HepG2 (cell line): Measurements from ENCODE around the gene RHBDL3. TPM values are rescaled to one million over a fixed set of nuclear protein-coding genes. Genes with fewer than 3 reads are reported as not detected.

Source experiments
- ARHGAP35 ChIP-seq: sonication (generic); formaldehyde crosslinking; IDR thresholded peaks from 2 replicates; pipeline ENCODE4 v1.9.0; 2022; ENCODE audit warnings: mild to moderate bottlenecking, inconsistent platforms, moderate library complexity, missing genetic modification reagents, borderline replicate concordance
- ATF7 ChIP-seq, 2 experiments: fragments of 450-650 bp in 1 of 2; sonication (generic) in 1 of 2; formaldehyde crosslinking in 1 of 2; IDR thresholded peaks; 2 replicates each; pipeline versions ENCODE4 v1.4.0 to v1.6.1; 2016 to 2020; ENCODE audit warnings: antibody characterized with exemption in 1 of 2, mild to moderate bottlenecking in 1 of 2, missing genetic modification reagents in 1 of 2
- BHLHE40 ChIP-seq: IDR thresholded peaks from 2 replicates; pipeline ENCODE4 v1.6.1; 2011; ENCODE audit warnings: low read length, improper control_type of control experiment
- BRF2 ChIP-seq: sonication (generic); formaldehyde crosslinking; IDR thresholded peaks from 2 replicates; pipeline ENCODE4 v1.8.1; 2022; ENCODE audit warnings: mild to moderate bottlenecking, missing genetic modification reagents
- CBX2 ChIP-seq, 2 experiments: fragments of 200-600 bp in 1 of 2; sonication (generic); formaldehyde crosslinking in 1 of 2; IDR thresholded peaks; 2 replicates each; pipeline versions ENCODE4 v1.7.0 to v1.8.1; 2018 to 2022; ENCODE audit warnings: low read depth in 2 of 2, low read length in 1 of 2, mild to moderate bottlenecking in 1 of 2, missing genetic modification reagents in 1 of 2
- ELF3 ChIP-seq: IDR thresholded peaks from 2 replicates; pipeline ENCODE4 v1.6.1; 2016; ENCODE audit warnings: missing genetic modification reagents, missing compliant biosample characterization
- HNRNPLL ChIP-seq: fragments of 200-400 bp; formaldehyde crosslinking; IDR thresholded peaks from 2 replicates; pipeline ENCODE4 v1.6.1; 2017; ENCODE audit warnings: mild to moderate bottlenecking, low read depth, low read length; ENCODE audit not compliant: poor library complexity, severe bottlenecking
- KDM5B ChIP-seq: sonication (generic); formaldehyde crosslinking; IDR thresholded peaks from 2 replicates; pipeline ENCODE4 v1.4.0; 2020; ENCODE audit warnings: missing genetic modification reagents, mild to moderate bottlenecking, borderline replicate concordance
- MED13 ChIP-seq: sonication (generic); formaldehyde crosslinking; IDR thresholded peaks from 2 replicates; pipeline ENCODE4 v1.5.0; 2020; ENCODE audit warnings: missing genetic modification reagents
- MEIS2 ChIP-seq: sonication (generic); formaldehyde crosslinking; IDR thresholded peaks from 2 replicates; pipeline ENCODE4 v1.9.0; 2021; ENCODE audit warnings: mild to moderate bottlenecking, missing genetic modification reagents
- MYC ChIP-seq: sonication (generic); formaldehyde crosslinking; IDR thresholded peaks from 2 replicates; pipeline ENCODE4 v1.9.0; 2021; ENCODE audit warnings: missing genetic modification reagents, borderline replicate concordance
- NR3C1 ChIP-seq: sonication (generic); formaldehyde crosslinking; IDR thresholded peaks from 2 replicates; pipeline ENCODE4 v1.4.0; 2020; ENCODE audit warnings: missing genetic modification reagents
- ONECUT2 ChIP-seq: sonication (generic); formaldehyde crosslinking; IDR thresholded peaks from 2 replicates; pipeline ENCODE4 v1.4.0; 2020; ENCODE audit warnings: missing genetic modification reagents
- PHF21A ChIP-seq: sonication (generic); formaldehyde crosslinking; IDR thresholded peaks from 2 replicates; pipeline ENCODE4 v1.5.0; 2020; ENCODE audit warnings: mild to moderate bottlenecking, missing genetic modification reagents
- POLR2AphosphoS2 ChIP-seq: IDR thresholded peaks from 2 replicates; pipeline ENCODE4 v1.6.1; 2011; ENCODE audit warnings: low read depth, low read length, improper control_type of control experiment
- REL ChIP-seq: sonication (generic); formaldehyde crosslinking; conservative IDR thresholded peaks from 2 replicates; pipeline ENCODE4 v1.8.0; 2022; ENCODE audit warnings: mild to moderate bottlenecking, missing genetic modification reagents, moderate library complexity
- SP4 ChIP-seq: sonication (generic); formaldehyde crosslinking; IDR thresholded peaks from 2 replicates; pipeline ENCODE4 v1.8.1; 2023; ENCODE audit warnings: mild to moderate bottlenecking, missing genetic modification reagents
- TFDP2 ChIP-seq: sonication (generic); formaldehyde crosslinking; IDR thresholded peaks from 2 replicates; pipeline ENCODE4 v1.4.0; 2020; ENCODE audit warnings: missing genetic modification reagents
- TSC22D2 ChIP-seq: sonication (generic); formaldehyde crosslinking; IDR thresholded peaks from 2 replicates; pipeline ENCODE4 v1.5.1; 2020; ENCODE audit warnings: missing genetic modification reagents, mild to moderate bottlenecking, borderline replicate concordance
- ZNF3 ChIP-seq: IDR thresholded peaks from 2 replicates; pipeline ENCODE4 v1.7.0; 2017; ENCODE audit warnings: inconsistent platforms
- ZNF354B ChIP-seq: sonication (generic); formaldehyde crosslinking; IDR thresholded peaks from 2 replicates; pipeline ENCODE4 v1.8.0; 2022; ENCODE audit warnings: mild to moderate bottlenecking, missing genetic modification reagents
- ZNF512B ChIP-seq: sonication (generic); formaldehyde crosslinking; IDR thresholded peaks from 2 replicates; pipeline ENCODE4 v1.5.1; 2020; ENCODE audit warnings: missing genetic modification reagents, mild to moderate bottlenecking, borderline replicate concordance
- ZNF746 ChIP-seq: sonication (generic); formaldehyde crosslinking; IDR thresholded peaks from 2 replicates; pipeline ENCODE4 v1.8.0; 2022; ENCODE audit warnings: mild to moderate bottlenecking, missing genetic modification reagents
- polyA plus RNA-seq, 8 experiments: library from polyadenylated mRNA; depleted of rRNA in 3 of 8; stranded (reverse) in 7 of 8; unstranded in 1 of 8; fragments of >200 nt; fragmentation: Illumina TruSeq in 4 of 8; extraction: Trizol in 4 of 8; gene quantifications; 2 replicates each; pipeline versions ENCODE4 v1.2.1 to v1.2.3, GENCODE V29; 2011 to 2016; ENCODE audit warnings: low read depth in 4 of 8, missing spikeins in 1 of 8, mixed read lengths in 1 of 8; ENCODE audit not compliant: insufficient read depth in 1 of 8
- total RNA-seq, 5 experiments: library from RNA; depleted of rRNA; stranded (reverse); fragments of >200 nt; fragmentation: Illumina TruSeq; extraction: Trizol; gene quantifications; 2 replicates each; pipeline ENCODE4 v1.2.3, GENCODE V29; 2016; ENCODE audit warnings: low read depth in 1 of 5
- TF ChIP-seq, protein P1 (sequence below): sonication (generic); formaldehyde crosslinking; IDR thresholded peaks from 2 replicates; pipeline ENCODE4 v1.8.0; 2022; ENCODE audit warnings: mild to moderate bottlenecking, missing genetic modification reagents, moderate library complexity

RHBDL3 gene
- total and polyA plus RNA-seq, 2 of the 13 experiments (the other 11 are each of a cell fraction or from before 2014, with no cell fraction given) = 0.09 TPM; not detected in 1

GRCh38 chr17:32349854-32350665 is 84.4 kb downstream of the RHBDL3 start, which contains the start of gene ZNF207 (continued):
- TF ChIP-seq BRF2 (CRISPR knock-in tag) (no peak), NR3C1 (CRISPR knock-in tag) (no peak), ELF3 (CRISPR knock-in tag) (peak; percentile 60), PHF21A (no peak), TFDP2 (CRISPR knock-in tag) (peak; percentile 71), POLR2AphosphoS2 (peak; percentile 89; the same call in 1 of the 2 replicates), HNRNPLL (peak; percentile 40), CBX2 (IDR thresholded peaks at IDR 0.05; ENCODE audit: low read depth, low read length) (no peak), CBX2 (CRISPR knock-in tag; IDR thresholded peaks at IDR 0.05; ENCODE audit: low read depth) (no peak), TSC22D2 (CRISPR knock-in tag) (peak; percentile 79; the same call in 1 of the 2 replicates), BHLHE40 (no peak), ARHGAP35 (0 out of 2 replicates have a peak, but pooled peaks have one; percentile 29), ZNF746 (CRISPR knock-in tag) (peak; percentile 2; the same call in 1 of the 2 replicates), ZNF3 (CRISPR knock-in tag) (peak; percentile 29; the same call in 1 of the 2 replicates), KDM5B (CRISPR knock-in tag) (peak; percentile 42; the same call in 1 of the 2 replicates), ONECUT2 (CRISPR knock-in tag) (no peak; the same call in 1 of the 2 replicates), ATF7 (IDR thresholded peaks at IDR 0.05) (no peak), ATF7 (CRISPR knock-in tag; IDR thresholded peaks at IDR 0.05) (no peak), MED13 (CRISPR knock-in tag) (peak; percentile 83; the same call in 1 of the 2 replicates), ZNF512B (CRISPR knock-in tag) (no peak), MYC (CRISPR knock-in tag) (peak; percentile 95), ZNF354B (no peak), MEIS2 (CRISPR knock-in tag) (no peak; the same call in 1 of the 2 replicates), SP4 (CRISPR knock-in tag) (peak; percentile 82; the same call in 1 of the 2 replicates), REL (CRISPR knock-in tag) (no peak; the same call in 1 of the 2 replicates)
- TF ChIP-seq, protein P1, sequence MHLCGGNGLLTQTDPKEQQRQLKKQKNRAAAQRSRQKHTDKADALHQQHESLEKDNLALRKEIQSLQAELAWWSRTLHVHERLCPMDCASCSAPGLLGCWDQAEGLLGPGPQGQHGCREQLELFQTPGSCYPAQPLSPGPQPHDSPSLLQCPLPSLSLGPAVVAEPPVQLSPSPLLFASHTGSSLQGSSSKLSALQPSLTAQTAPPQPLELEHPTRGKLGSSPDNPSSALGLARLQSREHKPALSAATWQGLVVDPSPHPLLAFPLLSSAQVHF (CRISPR knock-in tag) = no peak
